Vagina (tissue), 2 donors: ENCODE data around the gene TMEM203.

Source experiments
- CTCF ChIP-seq, 3 experiments: fragments of 450-650 bp in 2 of 3; fragments of 200-600 bp in 1 of 3; sonication (generic) in 1 of 3; IDR thresholded peaks; one replicate each; pipeline ENCODE4 v1.5.1; 2017 to 2019; ENCODE audit warnings: antibody characterized with exemption in 3 of 3, mild to moderate bottlenecking in 2 of 3, moderate library complexity in 2 of 3
- POLR2A ChIP-seq, 2 donors: fragments of 450-650 bp; IDR thresholded peaks; one replicate each; pipeline ENCODE4 v1.6.1; 2017; ENCODE audit warnings: antibody characterized with exemption in 2 of 2, mild to moderate bottlenecking in 2 of 2, moderate library complexity in 2 of 2
- POLR2AphosphoS5 ChIP-seq, 2 donors: sonication (generic); formaldehyde crosslinking; IDR thresholded peaks; one replicate each; pipeline ENCODE4 v1.9.0; 2017; ENCODE audit warnings: antibody characterized with exemption in 2 of 2, mild to moderate bottlenecking in 2 of 2, low read depth in 1 of 2; ENCODE audit not compliant: insufficient read depth in 1 of 2

DNA sequence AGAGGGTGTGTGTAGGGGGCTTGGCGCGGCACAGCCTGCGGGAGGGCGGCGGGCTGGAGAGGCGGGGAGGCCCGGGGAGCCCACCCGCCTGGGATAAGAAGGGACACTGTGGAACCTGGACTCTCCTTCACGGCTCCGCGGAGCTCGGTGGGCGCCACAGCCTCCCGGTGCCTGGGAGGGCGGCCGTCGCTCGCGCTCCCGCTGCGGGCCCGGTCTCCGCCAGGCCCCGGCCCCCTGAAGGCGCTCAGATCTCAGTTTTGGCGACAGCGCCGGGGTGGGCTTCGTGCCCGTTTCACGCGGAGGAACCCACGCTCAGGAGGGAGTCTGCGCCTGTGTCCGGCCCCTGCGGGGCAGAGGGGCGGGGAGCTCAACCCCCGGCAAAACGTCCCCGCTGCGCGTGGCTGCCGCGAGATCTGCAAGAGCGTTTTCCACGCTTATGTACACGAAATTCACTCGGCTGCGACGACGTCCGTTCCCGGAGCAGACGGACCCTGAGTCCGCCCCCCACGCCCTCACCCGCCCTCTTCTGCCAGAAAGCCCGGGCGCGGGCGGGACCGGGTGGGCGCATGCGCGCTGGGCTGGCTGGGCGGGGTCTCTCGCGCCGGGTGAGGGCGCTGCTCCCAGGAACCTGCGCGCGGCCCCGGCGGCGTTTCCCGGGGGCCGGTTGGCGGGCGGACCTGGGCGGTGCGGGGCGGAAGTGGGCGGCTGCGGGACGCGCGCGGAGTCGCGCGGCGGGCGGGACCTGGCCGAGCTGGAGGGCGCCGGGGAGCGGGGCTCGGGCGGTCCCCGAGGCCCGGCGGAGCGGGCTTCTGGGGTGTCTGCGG is 49.4 kb upstream of the TMEM203 start, which contains the start of gene NELFB:
- TF ChIP-seq POLR2A (IDR thresholded peaks at IDR 0.05): peak in 1 of 2 donors; percentile 36
- no peak for TF ChIP-seq CTCF (IDR thresholded peaks at IDR 0.05)
- TF ChIP-seq POLR2AphosphoS5 (IDR thresholded peaks at IDR 0.05; ENCODE audit: insufficient read depth in 1 of 2, low read depth in 1 of 2): peak in 1 of 2 donors; percentile 82
